Body of pancreas (tissue), 4 donors: ENCODE data around the gene GREB1.

Source experiments
- CTCF ChIP-seq, 7 experiments: fragments of 450-650 bp in 4 of 7; fragments of 200-600 bp in 3 of 7; sonication (generic) in 3 of 7; IDR thresholded peaks; one replicate each; pipeline ENCODE4 v1.5.1; 2016 to 2019; ENCODE audit warnings: antibody characterized with exemption in 7 of 7
- POLR2A ChIP-seq, 3 donors: fragments of 450-650 bp; IDR thresholded peaks; one replicate each; pipeline ENCODE4 v1.6.1; 2016; ENCODE audit warnings: antibody characterized with exemption in 3 of 3, mild to moderate bottlenecking in 2 of 3

- TF ChIP-seq POLR2A (IDR thresholded peaks at IDR 0.05): no peak
- TF ChIP-seq CTCF (IDR thresholded peaks at IDR 0.05): no peak
Observed at GRCh38 chr2:11524470-11524869, 9.4 kb upstream of the GREB1 start.
